VCaP (cell line): ENCODE data around the gene TM4SF20.

Experiments used
- H3K27ac ChIP-seq: fragments of 450-650 bp; 2 replicates; pipeline ENCODE4 v1.5.1; 2017
- TF ChIP-seq, protein P1 (sequence below): fragments of 450-650 bp; conservative IDR thresholded peaks from 2 replicates; pipeline ENCODE4 v1.5.1; 2017; ENCODE audit warnings: mild to moderate bottlenecking, moderate library complexity

Gene TM4SF20

GRCh38 chr2:227406177-227407031, 27.3 kb upstream of the TM4SF20 start:
- TF ChIP-seq, protein P1, sequence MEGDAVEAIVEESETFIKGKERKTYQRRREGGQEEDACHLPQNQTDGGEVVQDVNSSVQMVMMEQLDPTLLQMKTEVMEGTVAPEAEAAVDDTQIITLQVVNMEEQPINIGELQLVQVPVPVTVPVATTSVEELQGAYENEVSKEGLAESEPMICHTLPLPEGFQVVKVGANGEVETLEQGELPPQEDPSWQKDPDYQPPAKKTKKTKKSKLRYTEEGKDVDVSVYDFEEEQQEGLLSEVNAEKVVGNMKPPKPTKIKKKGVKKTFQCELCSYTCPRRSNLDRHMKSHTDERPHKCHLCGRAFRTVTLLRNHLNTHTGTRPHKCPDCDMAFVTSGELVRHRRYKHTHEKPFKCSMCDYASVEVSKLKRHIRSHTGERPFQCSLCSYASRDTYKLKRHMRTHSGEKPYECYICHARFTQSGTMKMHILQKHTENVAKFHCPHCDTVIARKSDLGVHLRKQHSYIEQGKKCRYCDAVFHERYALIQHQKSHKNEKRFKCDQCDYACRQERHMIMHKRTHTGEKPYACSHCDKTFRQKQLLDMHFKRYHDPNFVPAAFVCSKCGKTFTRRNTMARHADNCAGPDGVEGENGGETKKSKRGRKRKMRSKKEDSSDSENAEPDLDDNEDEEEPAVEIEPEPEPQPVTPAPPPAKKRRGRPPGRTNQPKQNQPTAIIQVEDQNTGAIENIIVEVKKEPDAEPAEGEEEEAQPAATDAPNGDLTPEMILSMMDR = peak; percentile 83
- H3K27ac ChIP-seq = peak overlapping the region; percentile 78

- no peak overlapping the region; the same call in 1 of the 2 replicates for H3K27ac ChIP-seq
- TF ChIP-seq, protein P1 = no peak
Measured at GRCh38 chr2:227404585-227405271, 25.6 kb upstream of the TM4SF20 start.

- TF ChIP-seq, protein P1 = no peak
Measured at GRCh38 chr2:227402959-227403358, 23.9 kb upstream of the TM4SF20 start.

GRCh38 chr2:227402321-227402720, 23.2 kb upstream of the TM4SF20 start:
- no peak overlapping the region for H3K27ac ChIP-seq
- TF ChIP-seq, protein P1 = no peak

More at GRCh38 chr2:227402959-227403358, 23.9 kb upstream of the TM4SF20 start:
- H3K27ac ChIP-seq = no peak overlapping the region

- TF ChIP-seq, protein P1 = no peak
- H3K27ac ChIP-seq = no peak overlapping the region
Measured at GRCh38 chr2:227401550-227401949, 22.4 kb upstream of the TM4SF20 start.

- TF ChIP-seq, protein P1 = no peak
- peak overlapping the region; percentile 62 for H3K27ac ChIP-seq
Measured at GRCh38 chr2:227398684-227399670, 19.9 kb upstream of the TM4SF20 start.
